K562 (cell line): ENCODE measurements around the gene SCAP. TPM values are rescaled to one million over a fixed set of nuclear protein-coding genes. Genes with fewer than 3 reads are reported as not detected.

ENCODE experiments used
- ATAC-seq: fragments of 200-7000 bp; cut with Tn5 transposase; 3 replicates; pipeline ENCODE4 v1.9.1; 2020; ENCODE audit warnings: moderate library complexity
- BruUV-seq: library from RNA; stranded (reverse); fragments of 400-500 nt; replicated peaks from 2 replicates; lab custom pipeline; 2021; lab: Mats Ljungman, UMichigan
- CTCF ChIA-PET: fragments of 300-600 bp; formaldehyde crosslinking; extraction: SDS; loops from one replicate; lab custom pipeline; 2021; ENCODE audit warnings: low intra/inter-chr PET ratio; lab: Yijun Ruan, JAX
- POLR2A ChIA-PET: fragments of 300-600, 350-650 bp; sonication (Branson Sonifier 250); formaldehyde crosslinking; extraction: SDS; loops from one replicate; lab custom pipeline; 2021; ENCODE audit warnings: antibody characterized with exemption, inconsistent platforms; lab: Yijun Ruan, JAX
- DNase-seq, 4 experiments: peaks; one replicate each; pipeline versions ENCODE4 v3.0.0 to v3.0.0-alpha.2; 2011 to 2018; ENCODE audit warnings: low spot score in 3 of 4, mixed read lengths in 3 of 4; ENCODE audit errors: extremely low read depth in 1 of 4
- FAIRE-seq: peaks from 2 replicates; lab custom pipeline; 2011; peaks lifted over from hg19 to GRCh38; lab: Jason Lieb, UNC
- H2AFZ ChIP-seq: 2 replicates; pipeline ENCODE4 v1.6.0; 2011; ENCODE audit warnings: low read depth, low read length, control low read depth, inconsistent platforms
- H3K27ac ChIP-seq: fragments of 200-600 bp; 3 replicates; pipeline ENCODE4 v1.8.0; 2011; ENCODE audit warnings: low read depth, mild to moderate bottlenecking, control low read depth, inconsistent platforms, low read length, moderate library complexity, mixed read lengths; ENCODE audit errors: extremely low read depth
- H3K27me3 ChIP-seq, 2 experiments: fragments of 300-600 bp in 1 of 2; 2 replicates in 1 of 2; 3 replicates in 1 of 2; pipeline versions ENCODE4 v1.6.0 to v1.8.0; 2011; ENCODE audit warnings: inconsistent platforms in 2 of 2, low read length in 2 of 2, mild to moderate bottlenecking in 1 of 2, mixed read lengths in 1 of 2, moderate library complexity in 1 of 2; ENCODE audit not compliant: control insufficient read depth in 2 of 2, insufficient read depth in 2 of 2
- H3K36me3 ChIP-seq: fragments of 300-600 bp; 3 replicates; pipeline ENCODE4 v1.8.0; 2011; ENCODE audit warnings: mild to moderate bottlenecking, low read length, inconsistent platforms; ENCODE audit not compliant: control insufficient read depth, insufficient read depth
- H3K4me1 ChIP-seq, 2 experiments: fragments of 200-600 bp in 1 of 2; replicated peaks in 1 of 2; 2 replicates in 1 of 2; 3 replicates in 1 of 2; pipeline versions ENCODE4 v1.5.1 to v1.8.0; 2011; ENCODE audit warnings: inconsistent platforms in 2 of 2, low read length in 2 of 2, mild to moderate bottlenecking in 1 of 2, mixed read lengths in 1 of 2, moderate library complexity in 1 of 2; ENCODE audit not compliant: control insufficient read depth in 2 of 2, insufficient read depth in 2 of 2
- H3K4me2 ChIP-seq: 2 replicates; pipeline ENCODE4 v1.6.1; 2011; ENCODE audit warnings: low read length, control low read depth, inconsistent platforms, mixed read lengths; ENCODE audit not compliant: insufficient read depth
- H3K4me3 ChIP-seq: fragments of 200-600 bp; sonication (generic), shearing (Covaris generic); 2 replicates; pipeline ENCODE4 v1.5.1; 2016; ENCODE audit warnings: control low read depth, inconsistent platforms
- H3K79me2 ChIP-seq: fragments of 200-600 bp; 3 replicates; pipeline ENCODE4 v1.8.0; 2011; ENCODE audit warnings: low read length, inconsistent platforms; ENCODE audit not compliant: control insufficient read depth, insufficient read depth
- H3K9ac ChIP-seq, 2 experiments: 2 replicates each; pipeline versions ENCODE4 v1.6.0 to v1.6.1; 2011; ENCODE audit warnings: low read depth in 2 of 2, low read length in 2 of 2, control low read depth in 1 of 2, inconsistent platforms in 1 of 2, mild to moderate bottlenecking in 1 of 2, mixed read lengths in 1 of 2; ENCODE audit not compliant: insufficient read depth in 1 of 2
- H3K9me1 ChIP-seq: one replicate; pipeline ENCODE4 v1.6.0; 2011; ENCODE audit warnings: inconsistent platforms, mild to moderate bottlenecking, low read length, moderate library complexity; ENCODE audit not compliant: control insufficient read depth, insufficient read depth
- H3K9me3 ChIP-seq: replicated peaks from 2 replicates; pipeline ENCODE4 v1.5.1; 2011; ENCODE audit warnings: low read depth, low read length, inconsistent platforms; ENCODE audit not compliant: control insufficient read depth, insufficient read depth
- H4K20me1 ChIP-seq: replicated peaks from 2 replicates; pipeline ENCODE4 v1.6.1; 2011; ENCODE audit warnings: low read length, inconsistent platforms, mixed read lengths; ENCODE audit not compliant: control insufficient read depth, insufficient read depth
- FOSL1 ChIP-seq: fragments of 200-800 bp; sonication (Bioruptor generic); conservative IDR thresholded peaks from 2 replicates; pipeline ENCODE4 v1.6.1; 2016; ENCODE audit warnings: missing genetic modification characterization, missing compliant biosample characterization
- MCM7 ChIP-seq, 2 experiments: fragments of 450-650 bp; IDR thresholded peaks; 2 replicates each; pipeline ENCODE4 v1.6.1; 2016 to 2018
- MYC ChIP-seq, 2 experiments: fragments of 250-450 bp in 1 of 2; sonication (Bioruptor Pico) in 1 of 2; IDR thresholded peaks; 2 replicates each; pipeline versions ENCODE4 v1.5.1 to v1.6.1; 2012 to 2021; ENCODE audit warnings: low read depth in 2 of 2, borderline replicate concordance in 1 of 2, improper control_type of control experiment in 1 of 2, low read length in 1 of 2, mild to moderate bottlenecking in 1 of 2, moderate library complexity in 1 of 2
- PATZ1 ChIP-seq: fragments of 250-450 bp; sonication (Bioruptor Pico); IDR thresholded peaks from 2 replicates; pipeline ENCODE4 v1.5.0; 2020; ENCODE audit warnings: mild to moderate bottlenecking, borderline replicate concordance
- RNF2 ChIP-seq: sonication (generic); IDR thresholded peaks from 2 replicates; pipeline ENCODE4 v1.6.1; 2016
- ZNF121 ChIP-seq: sonication (generic); formaldehyde crosslinking; conservative IDR thresholded peaks from 2 replicates; pipeline ENCODE4 v1.8.0; 2022; ENCODE audit warnings: missing genetic modification reagents
- ZNF197 ChIP-seq: fragments of 200-800 bp; sonication (Bioruptor generic); IDR thresholded peaks from 2 replicates; pipeline ENCODE4 v1.6.1; 2016; ENCODE audit warnings: low read depth, missing genetic modification characterization, missing compliant biosample characterization
- WGBS: fragments of 100-300 bp; shearing (Covaris generic); methylation state at CpG from one replicate; pipeline ENCODE4 v1.1.6; 2016; ENCODE audit warnings: low coverage, mixed read lengths; ENCODE audit not compliant: insufficient coverage; ENCODE audit errors: missing lambda C conversion rate; 5-methylcytosine and 5-hydroxymethylcytosine counted together
- in situ Hi-C: fragments of 300-500 bp; cut with MboI; formaldehyde crosslinking; loops from 4 replicates; pipeline ENCODE4 v1.15.0; 2018; ENCODE audit warnings: inconsistent platforms, mixed read lengths
- intact Hi-C: fragments of 100-400 bp; cut with micrococcal nuclease; formaldehyde crosslinking; loops from 2 replicates; pipeline ENCODE4 v1.14.2; 2022
- polyA plus RNA-seq, 8 experiments: library from polyadenylated mRNA; depleted of rRNA in 4 of 8; stranded (reverse) in 5 of 8; unstranded in 3 of 8; fragments of >200 nt; fragmentation: Nextera tagmentation in 2 of 8; fragmentation: Illumina TruSeq in 1 of 8; extraction: Ambion mirVana in 2 of 8; extraction: Trizol in 1 of 8; gene quantifications; 2 replicates each; pipeline versions ENCODE4 v1.2.1 to v1.2.3, GENCODE V29; 2011 to 2014; ENCODE audit warnings: inconsistent platforms in 1 of 8, missing spikeins in 1 of 8
- total RNA-seq, 7 experiments: library from RNA; depleted of rRNA in 6 of 7; stranded (reverse); fragments of >200 nt in 6 of 7; fragmentation: Illumina TruSeq in 2 of 7; extraction: Trizol in 2 of 7; gene quantifications; 2 replicates each; pipeline versions ENCODE4 v1.2.1 to v1.2.3, GENCODE V29; 2011 to 2021; ENCODE audit warnings: low replicate concordance in 1 of 7
- TF ChIP-seq, protein P1 (sequence below): sonication (generic); IDR thresholded peaks from 2 replicates; pipeline ENCODE4 v1.6.1; 2016
- TF ChIP-seq, protein P2 (sequence below): fragments of 250-450 bp; sonication (Bioruptor Pico); IDR thresholded peaks from 2 replicates; pipeline ENCODE4 v1.8.0; 2021; ENCODE audit warnings: moderate library complexity, mild to moderate bottlenecking, inconsistent platforms

The SCAP gene
- total and polyA plus RNA-seq, 9 of the 15 experiments (the other 6 are each of a cell fraction or from before 2014, with no cell fraction given) = 2.6 to 104 (median 37.8) TPM

- in situ Hi-C loops = no loop called here
- H3K79me2 ChIP-seq = no peaks in the 10 kb centered on the region; the same call in 2 of the 3 replicates
- peaks cover 14% of the 10 kb centered on the region; the same call in 1 of the 2 replicates for H4K20me1 ChIP-seq
- WGBS = 88% methylated on average over 9 of the region's 9 CpGs
- ATAC-seq (no peak), FAIRE-seq (peak; percentile 23)
- POLR2A ChIA-PET = interaction anchor here (0.6 to 1.2 kb wide), 3 partner anchors 8 to 372 kb away, joined by 3 to 5 read pairs (median 3); no protein-coding TSS in a partner anchor
- no peaks in the 10 kb centered on the region for H3K9me3 ChIP-seq
- H3K4me1 ChIP-seq = peaks cover 0 to 4% of the 10 kb centered on the region in 2 experiments; a peak in 1 of 5 replicates
- no peak overlapping the region for H3K4me3 ChIP-seq
- no peak overlapping the region for H3K27ac ChIP-seq
- CTCF ChIA-PET = no interaction called here
- no peak overlapping the region for H3K4me2 ChIP-seq
- no peak overlapping the region for H3K9ac ChIP-seq
- peak; percentile 56; the same call in 1 of the 2 replicates for TF ChIP-seq ZNF121 (CRISPR knock-in tag)
- TF ChIP-seq MCM7 (IDR thresholded peaks at IDR 0.05) = no peak
- TF ChIP-seq, all 486 proteins: peak for 1
- H3K27me3 ChIP-seq = no peaks in the 10 kb centered on the region
- H3K36me3 ChIP-seq = peaks cover 87% of the 10 kb centered on the region
- no peak overlapping the region for H2AFZ ChIP-seq
- no peaks in the 10 kb centered on the region for H3K9me1 ChIP-seq
- peak in 1 of 4 experiments; percentile 3 for DNase-seq
- BruUV-seq = no TSS peak
- intact Hi-C loops = no loop called here
Measured at GRCh38 chr3:47429476-47430270, 46.1 kb downstream of the SCAP start.

DNA sequence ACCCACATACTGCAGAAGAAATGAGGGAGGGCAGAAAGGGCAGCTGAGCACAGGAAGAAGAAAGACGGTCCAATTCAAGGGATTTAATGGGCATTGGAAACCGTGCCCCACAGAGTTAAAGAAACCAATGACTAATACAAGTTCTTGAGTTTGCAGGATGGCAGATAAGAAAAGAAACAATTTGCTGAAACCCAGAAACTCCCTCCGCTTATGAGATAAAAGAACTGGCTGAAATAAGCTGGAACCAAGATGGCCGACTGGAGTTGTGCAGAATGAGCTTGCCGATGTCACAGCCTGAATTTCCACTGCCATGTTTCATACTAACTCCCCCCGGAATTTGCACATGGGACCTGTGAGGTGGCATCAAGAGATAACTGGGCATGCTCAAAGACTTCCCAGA, 47.1 kb downstream of the SCAP start:
- H3K27me3 ChIP-seq = no peaks in the 10 kb centered on the region
- no peak overlapping the region for H3K27ac ChIP-seq
- DNase-seq (peak in 1 of 4 experiments; percentile 2), FAIRE-seq (peak; percentile 71), ATAC-seq (no peak)
- intact Hi-C loops (no loop called here), in situ Hi-C loops (no loop called here)
- ChIA-PET CTCF (no interaction called here), POLR2A (no interaction called here)
- no peak overlapping the region for H3K9ac ChIP-seq
- 53% methylated on average over 6 of the region's 6 CpGs for WGBS
- no peak overlapping the region for H3K4me3 ChIP-seq
- no peak overlapping the region for H2AFZ ChIP-seq
- no peaks in the 10 kb centered on the region; the same call in 2 of the 3 replicates for H3K79me2 ChIP-seq
- no peak overlapping the region for H3K4me2 ChIP-seq
- H3K36me3 ChIP-seq = peaks cover 87% of the 10 kb centered on the region
- no TSS peak for BruUV-seq
- no peaks in the 10 kb centered on the region for H3K9me3 ChIP-seq
- peaks cover 0 to 4% of the 10 kb centered on the region in 2 experiments; a peak in 2 of 5 replicates for H3K4me1 ChIP-seq
- no peaks in the 10 kb centered on the region for H3K9me1 ChIP-seq
- H4K20me1 ChIP-seq = peaks cover 14% of the 10 kb centered on the region; the same call in 1 of the 2 replicates
- TF ChIP-seq, protein P1, sequence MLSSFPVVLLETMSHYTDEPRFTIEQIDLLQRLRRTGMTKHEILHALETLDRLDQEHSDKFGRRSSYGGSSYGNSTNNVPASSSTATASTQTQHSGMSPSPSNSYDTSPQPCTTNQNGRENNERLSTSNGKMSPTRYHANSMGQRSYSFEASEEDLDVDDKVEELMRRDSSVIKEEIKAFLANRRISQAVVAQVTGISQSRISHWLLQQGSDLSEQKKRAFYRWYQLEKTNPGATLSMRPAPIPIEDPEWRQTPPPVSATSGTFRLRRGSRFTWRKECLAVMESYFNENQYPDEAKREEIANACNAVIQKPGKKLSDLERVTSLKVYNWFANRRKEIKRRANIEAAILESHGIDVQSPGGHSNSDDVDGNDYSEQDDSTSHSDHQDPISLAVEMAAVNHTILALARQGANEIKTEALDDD = no peak
- TF ChIP-seq, protein P2, sequence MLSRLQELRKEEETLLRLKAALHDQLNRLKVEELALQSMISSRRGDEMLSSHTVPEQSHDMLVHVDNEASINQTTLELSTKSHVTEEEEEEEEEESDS (CRISPR knock-in tag) = no peak
- TF ChIP-seq PATZ1 (CRISPR knock-in tag) (no peak), MYC (IDR thresholded peaks at IDR 0.05; ENCODE audit: low read depth, low read length) (no peak), MYC (CRISPR knock-in tag; IDR thresholded peaks at IDR 0.05; ENCODE audit: borderline replicate concordance, low read depth) (no peak), FOSL1 (tag) (peak; percentile 77), ZNF197 (CRISPR knock-in tag) (no peak), RNF2 (no peak)
